Cardiac atrium fibroblast (primary cell): Measurements from ENCODE around the gene CEACAM7. TPM values are rescaled to one million over a fixed set of nuclear protein-coding genes. Genes with fewer than 3 reads are reported as not detected.

Source experiments
- total RNA-seq: library from RNA; depleted of rRNA; stranded (reverse); fragments of >200 nt; gene quantifications from 2 replicates; pipeline ENCODE4 v1.2.3, GENCODE V29; 2015

CEACAM7 gene
- total RNA-seq: not detected in 2 replicates

DNA sequence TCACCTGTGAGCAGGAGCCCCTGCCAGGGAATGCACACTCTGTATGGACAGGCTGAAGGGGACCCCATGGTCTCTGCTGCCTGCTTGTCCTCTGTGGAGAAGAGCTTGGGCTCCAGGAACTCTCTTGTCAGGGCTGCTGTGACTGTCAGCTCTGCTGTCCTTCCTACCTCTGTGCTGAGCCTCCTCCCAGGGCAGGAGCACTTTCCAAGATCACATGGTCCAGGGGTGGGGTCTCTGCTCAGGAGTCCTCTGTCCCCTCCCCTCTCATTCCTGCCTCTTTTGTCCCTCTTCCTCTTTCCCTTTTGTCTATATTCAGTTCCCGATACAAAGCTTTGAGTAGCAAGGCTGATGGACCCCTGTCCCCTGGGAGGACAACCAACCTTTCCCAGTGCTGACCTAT lies at the start of gene CEACAM7:
Gene CEACAM7 (minus strand): TSS at position 173 of the 400 bp plus-strand sequence. CDS start 105 bp downstream, at position 68.

DNA sequence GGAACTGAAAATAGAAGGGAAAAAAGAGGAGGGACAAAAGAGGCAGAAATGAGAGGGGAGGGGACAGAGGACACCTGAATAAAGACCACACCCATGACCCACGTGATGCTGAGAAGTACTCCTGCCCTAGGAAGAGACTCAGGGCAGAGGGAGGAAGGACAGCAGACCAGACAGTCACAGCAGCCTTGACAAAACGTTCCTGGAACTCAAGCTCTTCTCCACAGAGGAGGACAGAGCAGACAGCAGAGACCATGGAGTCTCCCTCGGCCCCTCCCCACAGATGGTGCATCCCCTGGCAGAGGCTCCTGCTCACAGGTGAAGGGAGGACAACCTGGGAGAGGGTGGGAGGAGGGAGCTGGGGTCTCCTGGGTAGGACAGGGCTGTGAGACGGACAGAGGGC lies 20.4 kb upstream of the CEACAM7 start, which contains the start of gene CEACAM5:
Gene CEACAM5 (plus strand): TSS at position 146 of the 400 bp plus-strand sequence. CDS start 106 bp downstream, at position 252.

DNA sequence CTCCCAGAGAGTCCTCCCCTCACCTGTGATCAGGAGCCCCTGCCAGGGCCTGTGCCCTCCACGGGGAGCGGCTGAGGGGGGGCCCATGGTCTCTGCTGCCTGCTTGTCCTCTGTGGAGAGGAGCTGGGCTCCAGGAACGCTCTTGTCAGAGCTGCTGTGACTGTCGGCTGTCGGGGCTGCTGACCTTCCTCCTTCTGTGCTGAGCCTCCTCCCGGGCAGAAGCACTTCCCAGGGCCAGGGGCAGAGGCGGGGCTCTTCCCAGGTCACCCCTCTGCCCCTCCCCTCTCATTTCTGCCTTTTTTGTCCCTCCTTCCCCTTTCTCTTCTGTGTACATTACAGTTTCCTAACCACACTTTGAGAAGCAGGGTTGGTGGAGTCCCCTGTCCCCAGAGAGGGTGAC lies 61.2 kb downstream of the CEACAM7 start, which contains the start of gene CEACAM4:
Gene CEACAM4 (minus strand): TSS at position 198 of the 400 bp plus-strand sequence. CDS start 111 bp downstream, at position 87.

Other genes starting within 250 kb of the CEACAM7 start
- gene DMAC2, start 248.4 kb downstream of the CEACAM7 start, total RNA-seq: 31.8 and 46.6 TPM in 2 replicates
- not detected in 2 replicates for gene ERICH4, start 245.1 kb downstream of the CEACAM7 start, total RNA-seq
- not detected in 2 replicates for gene CEACAM21, start 112.1 kb downstream of the CEACAM7 start, total RNA-seq
- not detected in 2 replicates for gene CEACAM4, start 61.2 kb downstream of the CEACAM7 start, total RNA-seq
- gene CEACAM5, start 20.4 kb upstream of the CEACAM7 start, total RNA-seq: not detected in 2 replicates
- gene CEACAM6, start 67.3 kb upstream of the CEACAM7 start, total RNA-seq: not detected in 2 replicates
- not detected in 2 replicates for gene CEACAM3, start 108.3 kb upstream of the CEACAM7 start, total RNA-seq
- not detected in 2 replicates for gene LYPD4, start 156.4 kb upstream of the CEACAM7 start, total RNA-seq
- not detected in 2 replicates for gene DMRTC2, start 156.8 kb upstream of the CEACAM7 start, total RNA-seq
- gene RPS19, start 172.0 kb upstream of the CEACAM7 start, total RNA-seq: 2,053 and 3,233 TPM in 2 replicates
- gene CD79A, start 189.0 kb upstream of the CEACAM7 start, total RNA-seq: not detected in 2 replicates
- 43.9 and 51.0 TPM in 2 replicates for gene ARHGEF1, start 194.9 kb upstream of the CEACAM7 start, total RNA-seq
- not detected in 2 replicates for gene ERFL, start 240.2 kb upstream of the CEACAM7 start, total RNA-seq